Endothelial cell of umbilical vein (primary cell): ENCODE results near the gene GOLGA8B. TPM values are rescaled to one million over a fixed set of nuclear protein-coding genes. Genes with fewer than 3 reads are reported as not detected.

Experiments used
- BruUV-seq: library from RNA; stranded (reverse); fragments of 400-500 nt; replicated peaks from 2 replicates; lab custom pipeline; 2021; lab: Mats Ljungman, UMichigan
- CTCF ChIA-PET: fragments of 300-600, 350-600 bp; sonication (Branson Sonifier 250); formaldehyde crosslinking; loops from one replicate; lab custom pipeline; 2021; ENCODE audit warnings: antibody characterized with exemption, inconsistent platforms; lab: Charles Lee
- POLR2A ChIA-PET: fragments of 300-600, 350-600 bp; sonication (Branson Sonifier 250); formaldehyde crosslinking; loops from one replicate; lab custom pipeline; 2021; ENCODE audit warnings: antibody characterized with exemption, inconsistent platforms; lab: Charles Lee
- DNase-seq: peaks from one replicate; pipeline ENCODE4 v3.0.0-alpha.2; 2011; ENCODE audit warnings: low read depth, low spot score
- FAIRE-seq: peaks from 2 replicates; lab custom pipeline; 2011; peaks lifted over from hg19 to GRCh38; lab: Jason Lieb, UNC
- H2AFZ ChIP-seq: 2 replicates; pipeline ENCODE4 v1.6.0; 2012; ENCODE audit warnings: low read depth, low read length, control low read depth, inconsistent platforms
- H3K27ac ChIP-seq: 2 replicates; pipeline ENCODE4 v1.5.1; 2011; ENCODE audit warnings: low read depth, mild to moderate bottlenecking, control low read depth, low read length, moderate library complexity; ENCODE audit not compliant: insufficient read depth
- H3K27me3 ChIP-seq, 2 experiments: 2 replicates each; pipeline versions ENCODE4 v1.6.0 to v1.6.1; 2011; ENCODE audit warnings: low read length in 2 of 2, mixed read lengths in 1 of 2; ENCODE audit not compliant: control insufficient read depth in 2 of 2, insufficient read depth in 2 of 2
- H3K36me3 ChIP-seq, 2 experiments: 2 replicates in 1 of 2; 3 replicates in 1 of 2; pipeline ENCODE4 v1.5.1; 2011; ENCODE audit warnings: low read length in 2 of 2, mild to moderate bottlenecking in 1 of 2, moderate library complexity in 1 of 2; ENCODE audit not compliant: control insufficient read depth in 2 of 2, insufficient read depth in 2 of 2; ENCODE audit errors: extremely low read depth in 1 of 2
- H3K4me1 ChIP-seq: 3 replicates; pipeline ENCODE4 v1.5.1; 2011; ENCODE audit warnings: mild to moderate bottlenecking, low read length; ENCODE audit not compliant: control insufficient read depth, insufficient read depth; ENCODE audit errors: extremely low read depth
- H3K4me2 ChIP-seq: 2 replicates; pipeline ENCODE4 v1.6.1; 2011; ENCODE audit warnings: low read length, control low read depth, mixed read lengths; ENCODE audit not compliant: insufficient read depth
- H3K4me3 ChIP-seq, 3 experiments: fragments of 200-600 bp in 1 of 3; sonication (generic), shearing (Covaris generic) in 1 of 3; replicated peaks in 1 of 3; 2 replicates each; pipeline ENCODE4 v1.5.1; 2011 to 2016; ENCODE audit warnings: control low read depth in 3 of 3, low read length in 3 of 3, mild to moderate bottlenecking in 2 of 3, inconsistent platforms in 1 of 3, low read depth in 1 of 3, moderate library complexity in 1 of 3; ENCODE audit not compliant: insufficient read depth in 1 of 3
- H3K79me2 ChIP-seq: 2 replicates; pipeline ENCODE4 v1.6.0; 2012; ENCODE audit warnings: low read length, inconsistent platforms; ENCODE audit not compliant: control insufficient read depth, insufficient read depth
- H3K9ac ChIP-seq: replicated peaks from 2 replicates; pipeline ENCODE3; 2011; ENCODE audit warnings: low read length, control low read depth; ENCODE audit not compliant: insufficient read depth; ENCODE audit errors: extremely low read depth
- H3K9me1 ChIP-seq: replicated peaks from 3 replicates; pipeline ENCODE4 v1.6.0; 2011; ENCODE audit warnings: mild to moderate bottlenecking, low read length; ENCODE audit not compliant: control insufficient read depth, insufficient read depth; ENCODE audit errors: extremely low read depth
- H3K9me3 ChIP-seq: replicated peaks from 2 replicates; pipeline ENCODE4 v1.5.1; 2012; ENCODE audit warnings: low read length, inconsistent platforms; ENCODE audit not compliant: control insufficient read depth, insufficient read depth
- H4K20me1 ChIP-seq: replicated peaks from 2 replicates; pipeline ENCODE3; 2011; ENCODE audit warnings: mild to moderate bottlenecking, low read length; ENCODE audit not compliant: control insufficient read depth, insufficient read depth; ENCODE audit errors: extremely low read depth
- CTCF ChIP-seq, 2 donors: IDR thresholded peaks; 1 replicate in 1 of 2; 2 replicates in 1 of 2; pipeline ENCODE4 v1.5.1; 2011; ENCODE audit warnings: low read length in 2 of 2, mild to moderate bottlenecking in 2 of 2, moderate library complexity in 2 of 2, control low read depth in 1 of 2, inconsistent platforms in 1 of 2, low read depth in 1 of 2; ENCODE audit not compliant: insufficient read depth in 1 of 2; ENCODE audit errors: extremely low read depth in 1 of 2
- EZH2 ChIP-seq: IDR thresholded peaks from 2 replicates; pipeline ENCODE4 v1.6.1; 2012; ENCODE audit warnings: borderline replicate concordance, low read depth, mild to moderate bottlenecking, moderate library complexity, low read length, inconsistent platforms; ENCODE audit not compliant: severe bottlenecking
- FOS ChIP-seq: IDR thresholded peaks from 2 replicates; pipeline ENCODE4 v1.6.1; 2011; ENCODE audit warnings: mild to moderate bottlenecking, low read length, moderate library complexity, borderline replicate concordance; ENCODE audit not compliant: insufficient read depth
- GATA2 ChIP-seq: IDR thresholded peaks from 2 replicates; pipeline ENCODE4 v1.7.0; 2011; ENCODE audit warnings: low read depth, mild to moderate bottlenecking, moderate library complexity, mixed read lengths, low read length; ENCODE audit not compliant: insufficient read length, insufficient read depth
- JUN ChIP-seq: IDR thresholded peaks from 2 replicates; pipeline ENCODE4 v1.6.1; 2011; ENCODE audit warnings: borderline replicate concordance, low read depth; ENCODE audit not compliant: insufficient read length, insufficient read depth
- MAX ChIP-seq: IDR thresholded peaks from 2 replicates; pipeline ENCODE4 v1.6.1; 2011; ENCODE audit not compliant: insufficient read depth, insufficient read length
- MYC ChIP-seq: IDR thresholded peaks from one replicate; pipeline ENCODE4 v1.6.1; 2011; ENCODE audit warnings: mild to moderate bottlenecking, low read depth, low read length
- POLR2A ChIP-seq: IDR thresholded peaks from 2 replicates; pipeline ENCODE4 v1.6.1; 2012; ENCODE audit warnings: low read depth, mild to moderate bottlenecking, control low read depth, low read length
- POLR2AphosphoS5 ChIP-seq: IDR thresholded peaks from 2 replicates; pipeline ENCODE4 v1.6.1; 2012; ENCODE audit warnings: low read depth, mild to moderate bottlenecking, control low read depth, low read length, moderate library complexity; ENCODE audit not compliant: insufficient read depth
- dilution Hi-C: fragments of 300-500 bp; cut with MboI; formaldehyde crosslinking; loops from one replicate; pipeline ENCODE4 v1.15.0; 2019; ENCODE audit warnings: low sequenced_read_pairs; ENCODE audit not compliant: extremely low pct_ligation_motif_present
- intact Hi-C: fragments of 100-400 bp; cut with micrococcal nuclease; formaldehyde crosslinking; loops from one replicate; pipeline ENCODE4 v1.10.0; 2022
- polyA plus RNA-seq, 4 experiments: library from polyadenylated mRNA; depleted of rRNA in 3 of 4; stranded (reverse) in 3 of 4; unstranded in 1 of 4; fragments of >200 nt; gene quantifications; 2 replicates each; pipeline versions ENCODE4 v1.2.1 to v1.2.3, GENCODE V29; 2011 to 2012; ENCODE audit warnings: missing spikeins in 1 of 4
- total RNA-seq: library from RNA; stranded (reverse); gene quantifications from 2 replicates; pipeline ENCODE4 v1.2.3, GENCODE V29; 2021

GOLGA8B gene
- total and polyA plus RNA-seq, 2 donors (not counting 3 experiments of a cell fraction or from before 2014, with no cell fraction given) = 30.9 to 36.0 TPM

DNA sequence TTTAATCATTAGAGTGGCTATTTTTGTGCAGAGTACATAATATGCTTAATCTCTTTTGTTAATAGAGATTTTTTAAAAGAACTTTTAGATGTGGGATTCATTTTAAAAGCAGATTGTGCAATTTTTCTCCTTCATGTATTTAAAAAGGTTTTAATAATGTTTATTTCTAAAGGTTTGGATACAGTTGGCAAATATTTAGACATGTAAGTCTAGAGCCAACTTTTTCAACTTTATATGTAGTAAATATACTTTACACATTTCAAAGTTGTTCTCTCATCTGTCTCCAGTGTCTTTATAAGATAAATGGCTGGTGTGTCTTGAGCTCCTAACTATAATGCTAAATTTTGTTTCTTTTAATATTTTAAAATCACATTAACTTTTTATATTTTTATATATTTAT, 22.7 kb upstream of the GOLGA8B start:
- no peaks in the 10 kb centered on the region for H3K79me2 ChIP-seq
- H4K20me1 ChIP-seq = no peaks in the 10 kb centered on the region
- ChIA-PET CTCF (interaction anchor here (1.0 to 2.4 kb wide), 4 partner anchors 10 to 314 kb away, joined by 3 to 6 read pairs (median 4); no protein-coding TSS in a partner anchor), POLR2A (no interaction called here)
- TF ChIP-seq EZH2 (no peak), GATA2 (no peak), MYC (no peak), JUN (no peak)
- no peaks in the 10 kb centered on the region for H3K9me3 ChIP-seq
- no peak overlapping the region for H3K9ac ChIP-seq
- no peak overlapping the region for H2AFZ ChIP-seq
- no peak for DNase-seq
- H3K27ac ChIP-seq = no peak overlapping the region
- no peak overlapping the region for H3K4me3 ChIP-seq
- BruUV-seq = no TSS peak
- no peaks in the 10 kb centered on the region for H3K9me1 ChIP-seq
- intact Hi-C loops (no loop called here), dilution Hi-C loops (no loop called here)
- no peak overlapping the region for H3K4me2 ChIP-seq
- H3K4me1 ChIP-seq = peaks cover 25% of the 10 kb centered on the region
- no peak for FAIRE-seq
- H3K27me3 ChIP-seq = no peaks in the 10 kb centered on the region
- no peaks in the 10 kb centered on the region for H3K36me3 ChIP-seq

GRCh38 chr15:34603095-34603494, 19.6 kb upstream of the GOLGA8B start:
- DNase-seq = no peak
- POLR2A ChIA-PET = no interaction called here
- dilution Hi-C loops = no loop called here

More at GRCh38 chr15:34603095-34603494, 19.6 kb upstream of the GOLGA8B start:
- Histone ChIP-seq H3K4me1 (peaks cover 9% of the 10 kb centered on the region), H3K79me2 (no peaks in the 10 kb centered on the region), H3K9me3 (no peaks in the 10 kb centered on the region), H3K9me1 (no peaks in the 10 kb centered on the region), H3K36me3 (no peaks in the 10 kb centered on the region), H2AFZ (no peak overlapping the region), H3K27me3 (peaks cover 0 to 3% of the 10 kb centered on the region in 2 experiments), H3K4me3 (no peak overlapping the region), H3K27ac (no peak overlapping the region), H3K4me2 (no peak overlapping the region), H4K20me1 (no peaks in the 10 kb centered on the region), H3K9ac (no peak overlapping the region)
- CTCF ChIA-PET = no interaction called here
- intact Hi-C loops = no loop called here
- TF ChIP-seq POLR2AphosphoS5 (no peak), CTCF (IDR thresholded peaks at IDR 0.05; ENCODE audit: extremely low read depth in 1 of 2, insufficient read depth in 1 of 2, low read depth in 1 of 2, low read length in 2 of 2) (no peak), FOS (no peak), POLR2A (no peak), MAX (no peak), GATA2 (no peak), EZH2 (no peak), JUN (no peak), MYC (no peak)
- FAIRE-seq = no peak
- BruUV-seq = no TSS peak
